SU-DHL-6 (cell line): ENCODE results near the gene RBL2.

ENCODE experiments used
- H2AFZ ChIP-seq: fragments of 200-600 bp; sonication (generic); 2 replicates; pipeline ENCODE4 v1.6.1; 2014; ENCODE audit warnings: low read depth, mild to moderate bottlenecking, moderate library complexity, mixed read lengths, antibody characterized with exemption, low read length; ENCODE audit not compliant: severe bottlenecking
- H3F3A ChIP-seq: fragments of 200-600 bp; shearing (Covaris generic); 2 replicates; pipeline ENCODE4 v1.6.0; 2016; ENCODE audit warnings: antibody characterized with exemption, mild to moderate bottlenecking; ENCODE audit not compliant: insufficient read depth
- H3K27ac ChIP-seq: fragments of 200-600 bp; sonication (generic); 2 replicates; pipeline ENCODE4 v1.5.1; 2016; ENCODE audit warnings: low read depth, mild to moderate bottlenecking, low read length, moderate library complexity, mixed read lengths
- H3K27me3 ChIP-seq: fragments of 200-600 bp; sonication (generic), shearing (Covaris generic); 2 replicates; pipeline ENCODE4 v1.6.0; 2014; ENCODE audit warnings: mild to moderate bottlenecking, low read length
- H3K36me3 ChIP-seq: fragments of 200-600 bp; sonication (generic); 2 replicates; pipeline ENCODE4 v1.6.1; 2014; ENCODE audit warnings: mild to moderate bottlenecking, low read length, mixed read lengths
- H3K4me2 ChIP-seq: fragments of 300-600, 200-600 bp; shearing (Covaris generic), sonication (generic); 2 replicates; pipeline ENCODE4 v1.6.0; 2014; ENCODE audit warnings: low read length, low read depth, mild to moderate bottlenecking; ENCODE audit not compliant: poor library complexity, severe bottlenecking
- H3K4me3 ChIP-seq: fragments of 200-600 bp; sonication (generic); 2 replicates; pipeline ENCODE4 v1.5.1; 2014; ENCODE audit warnings: antibody characterized with exemption, low read length, mild to moderate bottlenecking, mixed read lengths; ENCODE audit not compliant: insufficient read depth, poor library complexity, severe bottlenecking
- H3K79me2 ChIP-seq: fragments of 200-600 bp; sonication (generic); 2 replicates; pipeline ENCODE4 v1.6.1; 2014; ENCODE audit warnings: mild to moderate bottlenecking, low read length, moderate library complexity; ENCODE audit not compliant: insufficient read depth
- H3K9ac ChIP-seq: fragments of 200-600 bp; sonication (generic); 2 replicates; pipeline ENCODE4 v1.7.0; 2014; ENCODE audit warnings: mild to moderate bottlenecking, low read length
- H3K9me2 ChIP-seq: fragments of 200-600 bp; sonication (generic); replicated peaks from 2 replicates; pipeline ENCODE4 v1.6.1; 2014; ENCODE audit warnings: low read length; ENCODE audit not compliant: insufficient read depth
- H3K9me3 ChIP-seq: fragments of 200-600 bp; sonication (generic); 2 replicates; pipeline ENCODE4 v1.6.1; 2014; ENCODE audit warnings: low read length, mixed read lengths; ENCODE audit not compliant: insufficient read depth
- H4K20me1 ChIP-seq: fragments of 200-600 bp; sonication (generic); 2 replicates; pipeline ENCODE4 v1.6.1; 2014; ENCODE audit warnings: low read depth, mild to moderate bottlenecking, antibody characterized with exemption, low read length, moderate library complexity, mixed read lengths
- EZH2phosphoT487 ChIP-seq: fragments of 200-600 bp; sonication (generic), shearing (Covaris generic); conservative IDR thresholded peaks from 2 replicates; pipeline ENCODE4 v1.6.1; 2018; ENCODE audit warnings: mild to moderate bottlenecking, antibody characterized with exemption, low read length, moderate library complexity, mixed read lengths
- TF ChIP-seq, protein P1 (sequence below): fragments of 200-600 bp; sonication (generic); IDR thresholded peaks from one replicate; pipeline ENCODE4 v1.5.1; 2017; ENCODE audit warnings: antibody characterized with exemption, mild to moderate bottlenecking, low read length, moderate library complexity; ENCODE audit not compliant: insufficient read depth, poor library complexity, severe bottlenecking

RBL2 gene

GRCh38 chr16:53498984-53499383, 64.7 kb downstream of the RBL2 start:
- Histone ChIP-seq H3K27me3 (no peaks in the 10 kb centered on the region), H3K9ac (no peak overlapping the region), H3K9me3 (no peaks in the 10 kb centered on the region), H3K4me3 (no peak overlapping the region), H3K4me2 (no peak overlapping the region), H3K36me3 (no peaks in the 10 kb centered on the region), H3K27ac (no peak overlapping the region), H3K9me2 (no peaks in the 10 kb centered on the region), H3K79me2 (no peaks in the 10 kb centered on the region), H4K20me1 (no peaks in the 10 kb centered on the region), H2AFZ (no peak overlapping the region), H3F3A (no peaks in the 10 kb centered on the region)
- TF ChIP-seq, protein P1, sequence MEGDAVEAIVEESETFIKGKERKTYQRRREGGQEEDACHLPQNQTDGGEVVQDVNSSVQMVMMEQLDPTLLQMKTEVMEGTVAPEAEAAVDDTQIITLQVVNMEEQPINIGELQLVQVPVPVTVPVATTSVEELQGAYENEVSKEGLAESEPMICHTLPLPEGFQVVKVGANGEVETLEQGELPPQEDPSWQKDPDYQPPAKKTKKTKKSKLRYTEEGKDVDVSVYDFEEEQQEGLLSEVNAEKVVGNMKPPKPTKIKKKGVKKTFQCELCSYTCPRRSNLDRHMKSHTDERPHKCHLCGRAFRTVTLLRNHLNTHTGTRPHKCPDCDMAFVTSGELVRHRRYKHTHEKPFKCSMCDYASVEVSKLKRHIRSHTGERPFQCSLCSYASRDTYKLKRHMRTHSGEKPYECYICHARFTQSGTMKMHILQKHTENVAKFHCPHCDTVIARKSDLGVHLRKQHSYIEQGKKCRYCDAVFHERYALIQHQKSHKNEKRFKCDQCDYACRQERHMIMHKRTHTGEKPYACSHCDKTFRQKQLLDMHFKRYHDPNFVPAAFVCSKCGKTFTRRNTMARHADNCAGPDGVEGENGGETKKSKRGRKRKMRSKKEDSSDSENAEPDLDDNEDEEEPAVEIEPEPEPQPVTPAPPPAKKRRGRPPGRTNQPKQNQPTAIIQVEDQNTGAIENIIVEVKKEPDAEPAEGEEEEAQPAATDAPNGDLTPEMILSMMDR, result no peak
- no peak for TF ChIP-seq EZH2phosphoT487

- TF ChIP-seq, protein P1, result no peak
- no peak for TF ChIP-seq EZH2phosphoT487
- Histone ChIP-seq H2AFZ (no peak overlapping the region), H3K27me3 (no peaks in the 10 kb centered on the region), H3K27ac (no peak overlapping the region), H3F3A (no peaks in the 10 kb centered on the region), H3K9me3 (no peaks in the 10 kb centered on the region), H3K9ac (no peak overlapping the region), H3K4me2 (peak overlapping the region; percentile 78), H3K4me3 (no peak overlapping the region), H3K9me2 (no peaks in the 10 kb centered on the region), H3K36me3 (no peaks in the 10 kb centered on the region), H3K79me2 (no peaks in the 10 kb centered on the region), H4K20me1 (no peaks in the 10 kb centered on the region)
Observed at GRCh38 chr16:53501216-53501859, 67.1 kb downstream of the RBL2 start.

GRCh38 chr16:53502331-53503269, 68.3 kb downstream of the RBL2 start, which contains the start of gene AKTIP:
Gene AKTIP (minus strand): TSS chr16:53503209. CDS start chr16:53500259, 2,950 bp downstream.
- Histone ChIP-seq H3K79me2 (no peaks in the 10 kb centered on the region), H3K36me3 (no peaks in the 10 kb centered on the region), H3K27me3 (no peaks in the 10 kb centered on the region), H3K9ac (peak within 1 kb of the TSS; percentile 82), H3F3A (no peaks in the 10 kb centered on the region), H2AFZ (peak within 1 kb of the TSS; percentile 86), H3K4me3 (peak within 1 kb of the TSS; percentile 86), H3K27ac (peak within 1 kb of the TSS; percentile 54), H3K9me3 (no peaks in the 10 kb centered on the region), H4K20me1 (no peaks in the 10 kb centered on the region), H3K9me2 (no peaks in the 10 kb centered on the region), H3K4me2 (peak within 1 kb of the TSS; percentile 78)
- TF ChIP-seq, protein P1, result no peak
- no peak for TF ChIP-seq EZH2phosphoT487
